HG03571 (cell line): Measurements from ENCODE around the gene CDRT15.
"Not testable (repeated sequence)": the region's sequence is repeated elsewhere in the genome, so short reads cannot be mapped to it uniquely, and the experiment has no call there.

Source experiments
- ATAC-seq: cut with Tn5 transposase; IDR thresholded peaks from one replicate; pipeline ENCODE4 v1.9.1; 2021; ENCODE audit not compliant: unreplicated experiment

The CDRT15 gene

DNA sequence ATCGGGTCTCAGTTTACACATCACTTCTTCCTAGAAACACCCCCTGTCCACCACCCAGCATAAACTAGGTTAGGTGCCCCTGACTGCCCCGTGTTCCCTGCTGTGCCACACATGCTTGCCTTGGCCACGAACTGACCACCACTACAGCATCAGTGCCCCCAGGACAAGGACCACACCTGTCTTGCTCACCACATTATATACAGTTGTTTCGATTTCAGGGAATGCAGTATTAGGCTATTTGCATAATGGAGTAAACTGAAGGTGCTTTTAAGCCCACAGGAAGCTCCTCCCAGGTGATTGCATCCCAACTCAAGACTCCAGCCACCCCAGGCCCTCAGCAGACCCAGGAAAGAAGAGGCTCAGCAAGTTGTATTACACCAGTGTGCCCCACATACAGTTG lies 50.2 kb downstream of the CDRT15 start:
- not testable (repeated sequence) for ATAC-seq
